Measurements from ENCODE around the gene UNC13B. TPM values are rescaled to one million over a fixed set of nuclear protein-coding genes. Genes with fewer than 3 reads are reported as not detected.

UNC13B gene
- total and polyA plus RNA-seq, 2 of the 13 experiments (the other 11 are each of a cell fraction or from before 2014, with no cell fraction given) = 14.0 to 18.3 TPM

DNA sequence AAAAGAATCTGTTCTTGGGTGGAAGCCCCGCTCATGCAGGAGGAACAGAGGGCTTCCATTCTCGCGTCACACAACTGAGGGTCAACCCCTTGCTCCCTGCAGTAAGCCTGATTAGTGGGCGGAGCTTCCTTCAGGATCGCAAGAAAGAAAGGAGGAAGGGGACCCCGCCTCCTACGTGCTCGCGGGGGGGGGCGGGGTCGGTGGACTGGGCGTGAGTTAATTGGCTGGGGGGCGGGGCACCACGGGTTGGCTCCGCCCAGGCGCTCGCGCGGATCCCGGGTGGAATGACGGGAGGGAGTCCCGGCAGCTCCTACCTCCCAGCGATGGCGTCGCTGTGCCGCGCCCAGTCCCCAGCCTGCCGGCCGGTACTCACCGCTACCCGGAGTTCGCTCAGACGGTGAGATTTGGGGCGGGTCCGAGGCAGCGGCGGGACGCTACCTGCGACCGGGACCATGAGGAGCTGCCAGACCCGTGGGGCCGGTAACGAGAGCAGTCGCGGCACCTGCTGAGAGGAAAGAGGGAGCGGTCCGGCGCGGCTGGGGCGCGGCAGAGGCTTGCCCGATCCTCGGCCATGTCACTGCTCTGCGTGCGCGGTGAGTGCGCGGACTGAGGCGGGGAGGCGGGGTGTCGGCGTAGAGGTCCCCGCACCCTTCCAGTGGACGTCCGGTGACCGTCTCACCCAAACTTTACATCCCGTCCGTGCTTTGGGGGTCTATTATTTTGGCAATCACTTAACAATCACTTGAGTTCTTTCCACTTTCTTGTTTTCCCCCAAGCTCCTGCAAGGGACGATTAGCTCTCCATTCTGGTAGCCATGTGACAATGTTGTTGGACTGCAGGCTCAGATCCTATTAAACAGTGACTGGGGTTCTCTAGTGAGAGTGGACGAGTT, at the start of gene UNC13B (continued):
- TF ChIP-seq HNRNPL (IDR thresholded peaks at IDR 0.05; ENCODE audit: low read depth, low read length) = no peak
- TF ChIP-seq ZNF260 (CRISPR knock-in tag; IDR thresholded peaks at IDR 0.05; ENCODE audit: borderline replicate concordance, low read depth) = no peak
- TF ChIP-seq, protein P1, sequence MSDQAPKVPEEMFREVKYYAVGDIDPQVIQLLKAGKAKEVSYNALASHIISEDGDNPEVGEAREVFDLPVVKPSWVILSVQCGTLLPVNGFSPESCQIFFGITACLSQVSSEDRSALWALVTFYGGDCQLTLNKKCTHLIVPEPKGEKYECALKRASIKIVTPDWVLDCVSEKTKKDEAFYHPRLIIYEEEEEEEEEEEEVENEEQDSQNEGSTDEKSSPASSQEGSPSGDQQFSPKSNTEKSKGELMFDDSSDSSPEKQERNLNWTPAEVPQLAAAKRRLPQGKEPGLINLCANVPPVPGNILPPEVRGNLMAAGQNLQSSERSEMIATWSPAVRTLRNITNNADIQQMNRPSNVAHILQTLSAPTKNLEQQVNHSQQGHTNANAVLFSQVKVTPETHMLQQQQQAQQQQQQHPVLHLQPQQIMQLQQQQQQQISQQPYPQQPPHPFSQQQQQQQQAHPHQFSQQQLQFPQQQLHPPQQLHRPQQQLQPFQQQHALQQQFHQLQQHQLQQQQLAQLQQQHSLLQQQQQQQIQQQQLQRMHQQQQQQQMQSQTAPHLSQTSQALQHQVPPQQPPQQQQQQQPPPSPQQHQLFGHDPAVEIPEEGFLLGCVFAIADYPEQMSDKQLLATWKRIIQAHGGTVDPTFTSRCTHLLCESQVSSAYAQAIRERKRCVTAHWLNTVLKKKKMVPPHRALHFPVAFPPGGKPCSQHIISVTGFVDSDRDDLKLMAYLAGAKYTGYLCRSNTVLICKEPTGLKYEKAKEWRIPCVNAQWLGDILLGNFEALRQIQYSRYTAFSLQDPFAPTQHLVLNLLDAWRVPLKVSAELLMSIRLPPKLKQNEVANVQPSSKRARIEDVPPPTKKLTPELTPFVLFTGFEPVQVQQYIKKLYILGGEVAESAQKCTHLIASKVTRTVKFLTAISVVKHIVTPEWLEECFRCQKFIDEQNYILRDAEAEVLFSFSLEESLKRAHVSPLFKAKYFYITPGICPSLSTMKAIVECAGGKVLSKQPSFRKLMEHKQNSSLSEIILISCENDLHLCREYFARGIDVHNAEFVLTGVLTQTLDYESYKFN (CRISPR knock-in tag; conservative IDR thresholded peaks at IDR 0.05) = 0 out of 2 replicates have a peak, but pooled peaks have one; percentile 32
- TF ChIP-seq ZIK1 (CRISPR knock-in tag; IDR thresholded peaks at IDR 0.05; ENCODE audit: borderline replicate concordance, low read depth) = no peak
- no peak for TF ChIP-seq ZNF720 (CRISPR knock-in tag; IDR thresholded peaks at IDR 0.05)
- TF ChIP-seq, protein P2, sequence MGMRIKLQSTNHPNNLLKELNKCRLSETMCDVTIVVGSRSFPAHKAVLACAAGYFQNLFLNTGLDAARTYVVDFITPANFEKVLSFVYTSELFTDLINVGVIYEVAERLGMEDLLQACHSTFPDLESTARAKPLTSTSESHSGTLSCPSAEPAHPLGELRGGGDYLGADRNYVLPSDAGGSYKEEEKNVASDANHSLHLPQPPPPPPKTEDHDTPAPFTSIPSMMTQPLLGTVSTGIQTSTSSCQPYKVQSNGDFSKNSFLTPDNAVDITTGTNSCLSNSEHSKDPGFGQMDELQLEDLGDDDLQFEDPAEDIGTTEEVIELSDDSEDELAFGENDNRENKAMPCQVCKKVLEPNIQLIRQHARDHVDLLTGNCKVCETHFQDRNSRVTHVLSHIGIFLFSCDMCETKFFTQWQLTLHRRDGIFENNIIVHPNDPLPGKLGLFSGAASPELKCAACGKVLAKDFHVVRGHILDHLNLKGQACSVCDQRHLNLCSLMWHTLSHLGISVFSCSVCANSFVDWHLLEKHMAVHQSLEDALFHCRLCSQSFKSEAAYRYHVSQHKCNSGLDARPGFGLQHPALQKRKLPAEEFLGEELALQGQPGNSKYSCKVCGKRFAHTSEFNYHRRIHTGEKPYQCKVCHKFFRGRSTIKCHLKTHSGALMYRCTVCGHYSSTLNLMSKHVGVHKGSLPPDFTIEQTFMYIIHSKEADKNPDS (CRISPR knock-in tag; IDR thresholded peaks at IDR 0.05) = no peak
- TF ChIP-seq BRCA1 (CRISPR knock-in tag; IDR thresholded peaks at IDR 0.05) = no peak
- TF ChIP-seq ZNF737 (CRISPR knock-in tag; IDR thresholded peaks at IDR 0.05; ENCODE audit: borderline replicate concordance) = no peak
- TF ChIP-seq RFX5 (IDR thresholded peaks at IDR 0.05; ENCODE audit: low read depth, low read length) = no peak
- TF ChIP-seq, protein P3, sequence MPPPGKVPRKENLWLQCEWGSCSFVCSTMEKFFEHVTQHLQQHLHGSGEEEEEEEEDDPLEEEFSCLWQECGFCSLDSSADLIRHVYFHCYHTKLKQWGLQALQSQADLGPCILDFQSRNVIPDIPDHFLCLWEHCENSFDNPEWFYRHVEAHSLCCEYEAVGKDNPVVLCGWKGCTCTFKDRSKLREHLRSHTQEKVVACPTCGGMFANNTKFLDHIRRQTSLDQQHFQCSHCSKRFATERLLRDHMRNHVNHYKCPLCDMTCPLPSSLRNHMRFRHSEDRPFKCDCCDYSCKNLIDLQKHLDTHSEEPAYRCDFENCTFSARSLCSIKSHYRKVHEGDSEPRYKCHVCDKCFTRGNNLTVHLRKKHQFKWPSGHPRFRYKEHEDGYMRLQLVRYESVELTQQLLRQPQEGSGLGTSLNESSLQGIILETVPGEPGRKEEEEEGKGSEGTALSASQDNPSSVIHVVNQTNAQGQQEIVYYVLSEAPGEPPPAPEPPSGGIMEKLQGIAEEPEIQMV (CRISPR knock-in tag; IDR thresholded peaks at IDR 0.05; ENCODE audit: low read depth) = no peak
- TF ChIP-seq ZNF138 (CRISPR knock-in tag; IDR thresholded peaks at IDR 0.05; ENCODE audit: low read depth) = no peak
- TF ChIP-seq EZH2 (conservative IDR thresholded peaks at IDR 0.05; ENCODE audit: low read depth, low read length) = no peak
- TF ChIP-seq ZNF224 (CRISPR knock-in tag; IDR thresholded peaks at IDR 0.05) = no peak
- TF ChIP-seq HIVEP1 (CRISPR knock-in tag; IDR thresholded peaks at IDR 0.05) = peak; percentile 89
- no peak for TF ChIP-seq SATB2 (CRISPR knock-in tag; IDR thresholded peaks at IDR 0.05)
- TF ChIP-seq, protein P4, sequence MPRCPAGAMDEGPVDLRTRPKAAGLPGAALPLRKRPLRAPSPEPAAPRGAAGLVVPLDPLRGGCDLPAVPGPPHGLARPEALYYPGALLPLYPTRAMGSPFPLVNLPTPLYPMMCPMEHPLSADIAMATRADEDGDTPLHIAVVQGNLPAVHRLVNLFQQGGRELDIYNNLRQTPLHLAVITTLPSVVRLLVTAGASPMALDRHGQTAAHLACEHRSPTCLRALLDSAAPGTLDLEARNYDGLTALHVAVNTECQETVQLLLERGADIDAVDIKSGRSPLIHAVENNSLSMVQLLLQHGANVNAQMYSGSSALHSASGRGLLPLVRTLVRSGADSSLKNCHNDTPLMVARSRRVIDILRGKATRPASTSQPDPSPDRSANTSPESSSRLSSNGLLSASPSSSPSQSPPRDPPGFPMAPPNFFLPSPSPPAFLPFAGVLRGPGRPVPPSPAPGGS (CRISPR knock-in tag; IDR thresholded peaks at IDR 0.05) = peak; percentile 65; the same call in 1 of the 2 replicates
- no peak for TF ChIP-seq GTF2F1 (IDR thresholded peaks at IDR 0.05; ENCODE audit: low read length)
- peak; percentile 53; the same call in 1 of the 2 replicates for TF ChIP-seq KLF15 (CRISPR knock-in tag; IDR thresholded peaks at IDR 0.05; ENCODE audit: borderline replicate concordance)
- TF ChIP-seq JDP2 (CRISPR knock-in tag; IDR thresholded peaks at IDR 0.05; ENCODE audit: borderline replicate concordance) = no peak
